Ramos (cell line): ENCODE data around the gene OR2T27.
"Not testable (repeated sequence)": the region's sequence is repeated elsewhere in the genome, so short reads cannot be mapped to it uniquely, and the experiment has no call there.

Experiments
- in situ Hi-C: fragments of 300-500 bp; cut with MboI; formaldehyde crosslinking; loops from one replicate; pipeline ENCODE4 v1.14.3; 2022; ENCODE audit warnings: low sequenced_read_pairs; ENCODE audit not compliant: unreplicated experiment

The OR2T27 gene

DNA sequence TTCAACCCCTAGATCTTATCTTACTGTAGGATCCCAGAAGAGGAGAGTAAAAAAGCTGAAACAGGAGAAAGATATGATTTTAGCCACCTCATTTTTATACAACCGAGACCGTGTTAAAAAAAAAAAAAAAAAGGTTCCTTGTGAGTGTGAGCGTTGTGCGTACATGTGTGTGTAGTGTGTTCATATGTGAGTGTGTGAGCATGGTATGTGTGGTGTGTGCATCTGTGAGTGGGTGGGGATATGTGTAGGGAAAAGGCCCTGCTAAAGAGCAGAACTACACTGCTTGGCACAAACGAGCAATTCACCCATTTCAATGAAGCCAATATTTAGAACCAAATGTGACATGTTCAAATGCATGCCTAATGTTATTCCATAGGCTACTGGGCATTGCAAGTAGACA is 13.7 kb downstream of the OR2T27 start:
- in situ Hi-C loops: not testable (repeated sequence)

DNA sequence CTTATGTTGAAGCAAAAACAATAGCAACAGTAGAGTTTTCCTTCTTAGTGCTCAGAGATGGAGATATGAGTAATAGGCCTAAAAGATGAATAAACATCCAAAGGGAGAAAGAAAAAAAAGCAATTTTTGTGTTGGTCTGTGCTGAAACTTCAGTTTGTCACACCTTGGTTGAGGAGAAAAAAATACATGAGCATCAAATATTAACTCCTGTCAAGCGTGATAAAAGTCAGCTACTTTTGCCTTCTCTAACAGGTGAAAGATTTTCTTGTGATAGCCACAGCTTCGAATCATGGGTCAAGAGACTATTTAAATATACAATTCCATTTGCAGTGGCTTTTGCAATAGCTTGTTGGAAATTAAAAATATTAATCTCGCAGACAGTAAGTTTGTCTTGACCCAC is 14.4 kb downstream of the OR2T27 start:
- in situ Hi-C loops: not testable (repeated sequence)

DNA sequence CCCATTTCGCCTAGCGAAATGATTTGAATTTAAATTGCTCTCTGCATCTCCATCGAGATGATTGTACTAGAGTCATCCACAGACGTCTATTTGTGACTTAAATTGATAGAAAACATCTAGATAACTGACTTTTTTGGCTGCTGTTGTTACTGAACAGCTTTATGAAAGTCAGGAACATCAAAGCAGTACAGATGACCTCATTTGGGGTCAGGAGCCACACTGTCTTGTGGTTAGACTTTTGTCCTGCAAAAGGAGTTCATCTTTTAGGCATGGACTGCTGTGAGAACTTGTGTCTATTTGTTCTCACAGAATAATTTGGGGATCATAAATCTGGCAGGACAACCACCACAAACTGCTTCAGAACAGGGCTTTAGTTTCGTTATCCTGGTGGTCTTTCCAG is 15.7 kb downstream of the OR2T27 start:
- in situ Hi-C loops: not testable (repeated sequence)

DNA sequence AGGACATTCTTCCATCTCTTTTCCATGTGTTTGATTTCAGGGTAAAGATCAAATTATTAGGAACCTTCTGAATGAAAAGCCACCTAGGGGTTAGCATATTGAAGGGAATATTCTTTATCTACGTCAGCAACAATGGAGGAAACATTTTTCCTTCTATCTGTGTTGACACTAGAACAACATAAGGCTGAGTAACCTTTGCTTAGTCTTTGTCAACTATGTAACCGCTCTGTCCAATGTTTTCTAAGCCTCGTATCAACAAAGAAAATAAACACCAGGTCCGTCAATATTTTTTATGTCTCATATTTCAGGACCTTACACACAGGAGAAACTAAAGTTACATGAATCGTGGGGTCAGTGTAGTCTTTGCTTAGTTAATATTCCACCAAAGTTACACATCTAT is 18.7 kb downstream of the OR2T27 start:
- in situ Hi-C loops: not testable (repeated sequence)

DNA sequence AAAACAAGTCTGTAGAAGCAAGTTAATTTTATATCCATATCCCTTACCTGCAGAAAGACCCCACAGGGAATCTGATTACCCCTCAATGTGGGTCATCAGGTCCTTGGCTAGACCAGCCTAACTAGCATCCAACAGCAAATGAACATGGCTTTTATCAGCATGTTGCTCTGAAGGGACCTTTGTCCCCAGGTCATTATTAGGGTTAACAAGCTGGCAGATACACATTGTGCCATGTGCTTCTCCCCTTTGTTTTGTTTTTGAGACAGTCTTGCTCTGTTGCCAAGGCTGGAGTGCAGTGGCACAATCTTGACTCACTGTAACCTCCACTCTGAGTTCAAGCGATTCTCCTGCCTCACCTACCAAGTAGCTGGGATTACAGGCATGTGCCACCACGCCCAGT is 20.3 kb downstream of the OR2T27 start, which contains the start of gene OR2T11:
Gene OR2T11, minus strand, starts transcription at position 101 of the 400 bp plus-strand sequence. CDS start 7,963 bp downstream, outside the sequence.
- in situ Hi-C loops: not testable (repeated sequence)

DNA sequence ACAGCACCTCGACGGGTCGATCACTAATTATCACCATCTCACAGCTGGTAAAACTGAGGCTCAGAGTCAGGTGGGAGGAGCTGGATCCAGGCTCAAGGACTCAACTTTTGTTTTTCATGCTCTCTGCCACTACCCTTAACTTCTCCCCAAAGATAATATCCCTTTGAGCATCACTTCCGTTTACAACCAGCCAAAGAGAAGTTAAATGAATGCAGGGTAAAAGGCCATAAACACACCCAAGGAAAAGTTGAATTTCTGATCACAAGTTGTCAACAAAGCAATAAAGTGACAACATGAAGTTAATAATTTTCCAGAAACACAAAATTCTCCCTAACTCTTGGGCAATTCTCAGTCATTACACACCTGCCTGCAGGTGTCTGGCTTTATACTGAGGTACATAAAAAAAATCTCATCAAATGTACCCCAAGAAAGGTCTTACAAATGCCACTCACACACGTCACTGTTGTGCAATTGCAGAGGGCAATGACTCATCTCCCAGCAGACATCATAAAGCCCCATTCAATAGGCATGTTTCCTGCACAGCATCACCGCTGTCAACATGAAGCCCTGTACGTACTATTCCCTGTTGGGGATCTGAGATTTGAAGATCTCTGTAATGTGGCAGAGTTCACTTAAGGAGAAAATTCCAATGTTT is 23.8 kb downstream of the OR2T27 start:
- in situ Hi-C loops: no loop called here

DNA sequence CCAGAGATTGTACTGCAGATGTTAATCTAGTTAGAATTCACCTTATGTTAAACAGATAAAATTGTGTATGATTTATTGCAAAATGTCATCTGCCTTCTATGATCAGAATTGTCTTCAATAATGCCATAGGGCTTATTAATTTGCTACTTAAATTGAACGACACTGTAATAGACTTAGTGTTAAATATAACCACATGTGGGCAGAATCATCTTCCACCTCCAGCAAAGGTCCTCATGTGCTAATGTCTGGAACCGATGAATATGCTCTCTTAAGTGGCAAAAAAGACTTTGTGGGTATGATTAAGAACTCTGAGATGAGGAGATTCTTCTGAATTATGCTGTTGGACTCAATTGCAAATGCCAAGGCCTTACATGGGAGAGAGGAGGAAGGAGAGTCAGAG is 24.8 kb downstream of the OR2T27 start:
- in situ Hi-C loops: no loop called here

DNA sequence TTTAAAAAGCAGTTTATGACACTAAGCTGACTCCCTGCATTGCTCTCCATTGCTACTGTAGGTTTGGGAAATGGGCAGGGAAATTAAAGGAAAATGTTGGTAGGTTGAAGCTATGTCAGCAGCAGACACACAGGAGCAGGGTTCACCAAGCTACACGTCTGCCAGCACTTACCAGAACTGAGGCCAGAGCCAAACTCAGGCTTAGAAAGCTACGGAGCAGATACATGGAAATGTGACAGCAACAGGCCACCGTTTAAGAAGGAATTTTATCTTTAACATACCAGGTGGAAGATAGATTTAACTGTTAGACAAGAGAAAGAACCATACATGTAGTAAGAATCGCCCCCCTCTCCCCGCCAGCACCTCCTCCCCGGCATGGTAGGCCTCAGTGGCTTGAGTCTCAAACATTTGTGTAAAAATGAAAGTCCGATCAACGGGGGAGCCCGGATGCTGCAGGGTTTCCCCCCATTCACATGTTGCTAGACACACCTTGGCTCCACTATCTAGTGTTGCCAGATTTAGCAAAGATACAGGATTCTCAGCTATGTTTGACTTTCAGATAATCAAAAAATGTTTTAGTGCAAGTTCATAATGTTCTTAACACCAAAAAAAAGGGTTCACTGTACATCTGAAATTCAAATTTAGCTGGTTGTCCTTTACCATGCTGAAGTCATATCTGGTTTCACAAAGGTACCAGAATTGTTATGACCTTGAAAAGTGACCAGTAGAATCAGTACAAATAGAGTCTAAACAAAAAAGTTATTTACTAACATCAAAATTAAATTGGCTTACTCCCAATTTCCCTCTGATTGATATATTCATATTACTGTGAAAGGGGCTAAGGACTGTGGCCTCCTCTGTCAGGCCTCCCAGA is 27.1 kb downstream of the OR2T27 start:
- in situ Hi-C loops: no loop called here

DNA sequence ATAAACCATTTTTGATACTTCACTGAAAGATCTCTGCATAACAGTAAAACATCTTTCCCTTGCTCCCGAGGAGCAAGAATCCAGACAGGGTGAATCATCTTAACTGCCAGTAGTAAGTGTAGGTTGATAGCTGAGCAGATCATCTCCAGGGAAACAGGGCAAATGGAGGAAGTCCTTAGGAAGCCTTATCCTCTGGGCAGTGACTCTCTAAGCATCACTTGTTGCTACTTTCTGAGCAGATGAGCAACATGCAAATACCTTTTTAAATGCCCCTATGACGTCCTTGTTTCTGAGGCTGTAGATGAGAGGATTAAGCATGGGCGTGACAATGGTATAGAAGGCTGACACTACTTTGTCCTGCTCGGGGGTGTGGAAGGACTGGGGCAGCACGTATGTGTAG is 29.4 kb downstream of the OR2T27 start:
- in situ Hi-C loops: no loop called here

DNA sequence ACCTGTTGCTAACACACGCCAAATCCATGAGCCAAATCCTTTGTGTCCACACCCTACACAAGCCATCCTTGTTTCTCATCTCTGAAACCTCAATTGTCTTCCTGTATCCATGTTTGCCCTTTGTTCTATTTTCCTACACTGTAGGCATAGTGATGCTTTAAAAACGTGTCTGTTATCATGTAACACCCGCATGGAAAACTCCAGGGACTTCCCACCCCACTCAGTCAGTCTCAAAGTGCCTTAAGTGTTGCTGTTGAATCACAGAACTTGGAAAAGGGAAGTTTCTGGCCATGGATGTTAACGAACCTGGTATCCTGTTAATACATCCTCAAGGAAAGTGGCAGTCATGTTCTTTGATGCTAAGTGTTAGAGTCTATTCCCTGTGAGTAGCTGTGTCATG is 30.2 kb downstream of the OR2T27 start:
- in situ Hi-C loops: no loop called here

DNA sequence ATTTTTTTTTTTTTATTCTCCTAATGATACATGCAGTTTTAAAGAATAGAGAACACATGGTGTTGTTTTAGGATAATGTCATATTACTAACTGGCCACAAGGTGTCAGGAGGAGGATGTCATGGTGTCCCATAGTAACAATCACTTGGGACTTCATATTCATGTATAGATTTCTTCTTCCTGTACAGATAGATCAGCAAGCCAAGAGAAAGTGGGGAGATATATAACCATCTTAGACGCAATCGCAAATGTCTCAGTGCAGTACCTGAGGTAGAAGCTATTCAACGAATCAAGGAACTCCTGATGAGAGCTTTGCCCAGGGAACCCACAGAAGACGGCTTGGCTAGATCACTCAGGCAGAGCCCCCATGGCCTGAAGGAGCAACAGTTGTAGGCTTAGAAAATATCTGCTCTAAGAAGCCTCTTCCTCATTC is 32.7 kb downstream of the OR2T27 start:
- in situ Hi-C loops: no loop called here

DNA sequence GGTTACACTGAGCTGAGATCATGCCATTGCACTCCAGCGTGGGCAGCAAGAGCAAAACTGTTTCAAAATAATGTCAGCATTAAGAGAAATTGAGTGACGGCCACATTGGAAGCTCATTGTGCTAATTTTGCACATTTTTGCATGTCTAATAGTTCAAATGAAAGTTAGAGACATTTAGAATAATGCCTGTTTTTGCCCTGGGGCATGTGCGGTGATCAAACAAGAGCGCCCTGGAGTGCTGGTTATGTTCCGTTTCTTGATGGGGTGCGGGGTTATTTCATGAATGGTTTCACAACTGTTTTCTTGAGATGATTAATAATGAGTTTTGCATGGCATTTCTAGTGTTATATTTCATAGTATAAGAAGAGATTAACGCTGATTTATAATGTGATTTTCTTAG is 33.6 kb downstream of the OR2T27 start:
- in situ Hi-C loops: no loop called here

DNA sequence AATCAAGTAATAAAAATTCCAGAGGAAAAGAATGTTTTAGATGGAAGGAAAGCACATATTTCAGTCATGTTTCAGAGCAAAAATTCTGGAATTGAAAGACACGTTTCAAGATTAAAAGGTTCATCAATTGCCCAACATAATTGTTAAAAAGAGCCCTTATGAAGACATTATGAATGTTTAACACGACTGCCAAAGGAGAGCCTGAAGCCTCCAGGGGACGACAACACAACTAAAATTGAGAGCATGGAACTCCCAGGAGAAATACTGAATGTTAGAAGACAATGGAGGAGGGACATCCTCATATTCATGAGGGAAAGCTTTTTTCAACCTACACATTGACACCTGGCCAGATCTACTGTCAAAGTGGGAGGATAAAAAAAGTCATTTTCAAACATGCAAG is 36.5 kb downstream of the OR2T27 start:
- in situ Hi-C loops: no loop called here

DNA sequence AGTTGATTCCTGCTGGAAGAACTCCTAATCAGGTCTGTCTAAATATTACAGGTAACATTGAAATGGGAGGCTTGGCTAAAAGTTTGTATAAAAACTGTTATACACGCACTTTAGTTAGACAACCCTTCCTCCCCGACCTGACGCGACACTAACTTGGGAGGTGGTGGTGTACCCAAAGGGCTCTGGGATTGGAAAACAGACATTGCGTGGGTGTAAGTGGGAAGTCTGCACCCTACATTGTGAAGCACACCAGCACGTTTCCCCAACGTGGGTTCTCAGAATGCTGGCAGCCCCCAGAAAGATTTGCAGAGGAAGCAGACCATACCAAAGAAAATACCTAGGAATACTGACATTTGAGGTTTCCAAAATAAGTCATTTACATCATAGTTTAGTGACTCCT is 37.2 kb downstream of the OR2T27 start:
- in situ Hi-C loops: no loop called here

DNA sequence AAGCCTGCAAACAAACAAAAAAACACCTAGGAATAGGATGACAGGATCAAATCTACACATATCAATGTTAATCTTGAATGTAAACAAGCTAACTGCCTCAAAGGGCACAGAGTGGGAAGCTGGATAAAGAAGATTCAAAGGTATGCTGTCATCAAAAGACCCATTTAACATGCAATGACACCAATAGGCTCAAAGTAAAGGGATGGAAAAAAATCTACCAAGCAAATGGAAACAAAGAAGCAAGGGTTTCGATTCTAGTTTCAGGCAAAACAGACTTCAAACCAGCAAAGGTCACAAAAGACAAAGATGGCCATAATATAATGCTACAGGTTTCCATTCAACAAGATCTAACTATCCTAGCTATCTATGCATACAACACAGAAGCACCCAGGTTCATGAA is 41.6 kb downstream of the OR2T27 start:
- in situ Hi-C loops: no loop called here

DNA sequence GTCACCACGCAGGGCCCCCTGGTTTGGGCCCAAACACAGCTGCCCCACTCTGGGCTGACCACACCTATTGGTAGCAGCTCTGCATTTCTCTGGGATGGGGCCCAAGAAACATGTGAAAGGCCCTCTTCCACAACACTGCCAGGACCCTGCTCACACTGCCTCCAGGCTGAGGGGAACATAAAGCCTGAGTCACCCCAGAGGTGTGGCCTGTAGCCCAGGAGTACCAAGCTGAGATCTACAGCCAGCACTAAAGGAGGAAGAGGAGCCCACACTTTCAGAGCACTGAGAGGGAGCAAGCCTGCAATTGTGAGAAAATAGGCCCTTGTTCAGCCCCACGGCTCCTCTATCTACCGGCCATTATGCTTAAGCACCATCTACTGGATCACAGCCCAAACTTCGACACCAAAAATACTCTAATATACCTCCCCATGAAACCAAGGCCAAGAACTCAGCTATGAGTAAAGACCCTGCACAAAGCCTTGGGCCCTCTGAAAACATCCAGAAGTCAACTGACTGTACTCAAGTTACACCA is 43.4 kb downstream of the OR2T27 start:
- in situ Hi-C loops: no loop called here

DNA sequence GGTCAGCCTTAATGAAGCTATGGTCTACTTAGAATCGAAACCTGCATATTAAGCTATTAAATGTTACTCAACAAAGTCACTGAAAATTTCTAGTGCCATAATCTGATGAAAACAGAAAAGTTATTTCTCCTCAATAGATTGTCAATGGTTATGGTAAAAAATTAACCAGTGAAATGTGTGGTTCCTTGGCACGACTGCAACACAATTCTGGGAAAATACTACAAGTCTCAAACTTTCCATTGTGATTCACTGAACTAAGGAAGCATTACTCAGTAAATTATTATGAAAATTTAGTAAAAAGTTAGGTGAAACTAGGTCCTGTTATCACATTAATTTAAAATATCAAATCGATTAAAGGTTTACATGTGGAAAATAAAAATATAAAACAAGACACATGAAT is 45.0 kb downstream of the OR2T27 start:
- in situ Hi-C loops: no loop called here
